Measurements from ENCODE around the gene NCKAP5.

Gene NCKAP5

DNA sequence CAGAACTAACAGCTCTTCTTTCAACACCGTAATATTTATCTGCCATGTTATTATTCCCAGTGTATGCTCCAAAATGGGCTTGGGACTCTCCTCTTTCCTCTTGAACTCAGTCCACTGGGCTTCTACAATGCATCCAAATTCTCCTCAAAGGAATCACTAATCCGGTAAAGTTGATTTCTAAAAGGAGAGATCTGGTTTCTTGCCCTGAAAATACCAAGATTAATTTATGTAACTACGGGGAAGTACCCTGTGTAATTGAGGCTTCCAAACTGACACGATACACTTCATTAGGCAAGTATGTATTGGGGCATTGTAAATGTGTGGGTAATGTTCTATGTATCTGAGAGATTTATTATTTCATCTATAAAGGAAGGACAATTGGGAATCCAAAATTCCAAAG, 5.7 kb downstream of the NCKAP5 start:
- no peak overlapping the region for H2BK120ac ChIP-seq (ENCODE audit: insufficient read depth, low read length, poor library complexity)
- H3K27ac ChIP-seq (ENCODE audit: low read depth, low read length): no peak overlapping the region
- peaks cover 3% of the 10 kb centered on the region in 2 experiments for H3K4me1 ChIP-seq (ENCODE audit: control insufficient read depth in 1 of 2, insufficient read depth in 2 of 2, low read length in 2 of 2)
- no peak overlapping the region for H4K12ac ChIP-seq (ENCODE audit: low read depth, low read length)
- no peak overlapping the region for H3K23ac ChIP-seq (ENCODE audit: low read length)
- H3K4ac ChIP-seq (ENCODE audit: low read depth, low read length): no peak overlapping the region
- no peaks in the 10 kb centered on the region for H3K9me3 ChIP-seq (ENCODE audit: insufficient read depth, low read depth, low read length)
- H3K4me2 ChIP-seq (ENCODE audit: low read length): no peak overlapping the region
- no peak overlapping the region for H3K9ac ChIP-seq (ENCODE audit: low read length)
- no peak overlapping the region for H2AK5ac ChIP-seq (ENCODE audit: low read length)
- no CpG with 5 or more reads among the region's 4 CpGs for WGBS (ENCODE audit: extremely low coverage, insufficient coverage, insufficient read length)
- no peak overlapping the region for H2BK5ac ChIP-seq (ENCODE audit: low read depth, low read length, poor library complexity)
- DNase-seq: no peak
- no peak overlapping the region for H3K14ac ChIP-seq (ENCODE audit: low read length)
- H3K27me3 ChIP-seq (ENCODE audit: insufficient read depth, low read length): no peaks in the 10 kb centered on the region
- H3K79me2 ChIP-seq (ENCODE audit: control insufficient read depth, insufficient read depth, low read length, poor library complexity): no peaks in the 10 kb centered on the region
- no peaks in the 10 kb centered on the region for H3K79me1 ChIP-seq (ENCODE audit: low read length)
- H2AFZ ChIP-seq (ENCODE audit: insufficient read depth, low read length, poor library complexity): no peak overlapping the region
- H3K4me3 ChIP-seq (ENCODE audit: low read depth, low read length): no peak overlapping the region
- no peak overlapping the region for H2BK12ac ChIP-seq (ENCODE audit: low read length)
- no peaks in the 10 kb centered on the region for H3K36me3 ChIP-seq (ENCODE audit: control insufficient read depth in 1 of 2, insufficient read depth in 2 of 2, low read length in 2 of 2)
- H4K91ac ChIP-seq (ENCODE audit: low read depth, low read length): no peak overlapping the region
- no peak overlapping the region for H3K18ac ChIP-seq (ENCODE audit: low read length)
- no peak overlapping the region for H4K8ac ChIP-seq (ENCODE audit: low read depth, low read length)

DNA sequence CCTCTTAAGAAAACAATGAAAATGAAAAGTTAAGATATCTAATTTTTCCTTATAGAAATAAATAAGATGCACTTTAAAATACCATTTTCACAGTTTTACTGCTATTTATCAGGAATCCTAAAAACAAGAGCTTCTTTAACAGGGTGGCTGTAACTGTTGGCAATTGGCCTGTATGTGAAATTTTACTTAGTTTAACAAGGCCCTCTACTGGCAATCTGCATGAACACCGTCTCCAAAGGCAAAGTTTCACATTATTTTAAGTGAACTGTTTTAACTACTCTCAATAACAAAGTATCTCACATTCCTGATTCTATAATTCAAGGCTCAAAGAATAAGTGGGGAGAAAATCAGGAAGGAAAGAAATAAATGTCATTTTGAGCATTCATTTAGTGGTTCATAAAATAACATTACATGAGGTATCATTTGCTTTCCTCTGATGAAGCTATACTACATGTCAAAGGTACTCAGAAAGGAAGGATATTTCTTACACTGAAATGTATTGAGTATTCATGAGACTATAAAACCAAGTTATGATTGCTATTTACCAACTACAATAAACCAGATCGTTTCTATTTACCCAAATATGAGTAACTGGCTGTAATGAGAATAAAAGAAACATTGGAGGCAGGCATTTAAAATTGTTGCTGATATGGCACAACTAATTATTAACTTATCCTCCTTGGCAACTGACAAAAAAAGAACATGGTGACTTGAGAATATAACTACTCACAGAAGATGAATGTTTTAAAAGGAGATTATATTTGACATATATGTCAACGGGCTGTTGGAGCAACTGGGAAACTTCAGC, 7.0 kb downstream of the NCKAP5 start:
- H3K4me1 ChIP-seq (ENCODE audit: control insufficient read depth in 1 of 2, insufficient read depth in 2 of 2, low read length in 2 of 2): no peaks in the 10 kb centered on the region
- no peaks in the 10 kb centered on the region for H3K79me1 ChIP-seq (ENCODE audit: low read length)
- H3K36me3 ChIP-seq (ENCODE audit: control insufficient read depth in 1 of 2, insufficient read depth in 2 of 2, low read length in 2 of 2): no peaks in the 10 kb centered on the region
- DNase-seq: peak in 1 of 2 donors; percentile 48
- H3K14ac ChIP-seq (ENCODE audit: low read length): no peak overlapping the region
- H3K4me2 ChIP-seq (ENCODE audit: low read length): no peak overlapping the region
- H3K9me3 ChIP-seq (ENCODE audit: insufficient read depth, low read depth, low read length): no peaks in the 10 kb centered on the region
- H2BK120ac ChIP-seq (ENCODE audit: insufficient read depth, low read length, poor library complexity): no peak overlapping the region
- no peak overlapping the region for H3K23ac ChIP-seq (ENCODE audit: low read length)
- no peak overlapping the region for H3K27ac ChIP-seq (ENCODE audit: low read depth, low read length)
- no peaks in the 10 kb centered on the region for H3K27me3 ChIP-seq (ENCODE audit: insufficient read depth, low read length)
- H3K79me2 ChIP-seq (ENCODE audit: control insufficient read depth, insufficient read depth, low read length, poor library complexity): no peaks in the 10 kb centered on the region
- H3K18ac ChIP-seq (ENCODE audit: low read length): no peak overlapping the region
- no peak overlapping the region for H2AFZ ChIP-seq (ENCODE audit: insufficient read depth, low read length, poor library complexity)
- no peak overlapping the region for H2BK5ac ChIP-seq (ENCODE audit: low read depth, low read length, poor library complexity)
- no peak overlapping the region for H3K4me3 ChIP-seq (ENCODE audit: low read depth, low read length)
- no peak overlapping the region for H2BK12ac ChIP-seq (ENCODE audit: low read length)
- H4K91ac ChIP-seq (ENCODE audit: low read depth, low read length): no peak overlapping the region
- H2AK5ac ChIP-seq (ENCODE audit: low read length): no peak overlapping the region
- no CpG with 5 or more reads among the region's 3 CpGs for WGBS (ENCODE audit: extremely low coverage, insufficient coverage, insufficient read length)
- no peak overlapping the region for H4K12ac ChIP-seq (ENCODE audit: low read depth, low read length)
- no peak overlapping the region for H4K8ac ChIP-seq (ENCODE audit: low read depth, low read length)
- H3K4ac ChIP-seq (ENCODE audit: low read depth, low read length): no peak overlapping the region
- no peak overlapping the region for H3K9ac ChIP-seq (ENCODE audit: low read length)

DNA sequence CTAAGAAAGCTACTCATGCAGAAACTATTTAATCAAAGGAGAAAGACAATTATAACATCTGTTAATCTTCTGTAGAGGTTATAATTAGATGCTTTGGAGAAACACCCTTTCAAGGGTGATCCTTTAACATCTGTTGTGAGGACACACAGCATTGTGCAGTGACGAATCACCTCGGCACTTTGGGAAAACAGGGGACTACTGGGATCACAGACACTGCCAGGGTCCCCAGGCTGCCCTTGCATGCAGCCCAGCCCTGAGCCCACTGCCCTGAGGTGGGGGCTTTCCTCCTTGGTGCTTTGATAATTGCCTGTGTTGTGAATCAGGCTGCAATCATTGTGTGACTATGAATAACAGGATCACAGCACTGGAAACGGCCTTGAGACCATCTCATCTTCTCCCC, 10.6 kb downstream of the NCKAP5 start:
- no peak overlapping the region for H3K23ac ChIP-seq (ENCODE audit: low read length)
- no peak overlapping the region for H3K4me2 ChIP-seq (ENCODE audit: low read length)
- no peak overlapping the region for H3K4me3 ChIP-seq (ENCODE audit: low read depth, low read length)
- no peak overlapping the region for H2AFZ ChIP-seq (ENCODE audit: insufficient read depth, low read length, poor library complexity)
- H3K4me1 ChIP-seq (ENCODE audit: control insufficient read depth in 1 of 2, insufficient read depth in 2 of 2, low read length in 2 of 2): peaks cover 3 to 5% of the 10 kb centered on the region in 2 experiments
- no peak overlapping the region for H2AK5ac ChIP-seq (ENCODE audit: low read length)
- H3K27ac ChIP-seq (ENCODE audit: low read depth, low read length): no peak overlapping the region
- H3K9me3 ChIP-seq (ENCODE audit: insufficient read depth, low read depth, low read length): no peaks in the 10 kb centered on the region
- no peak overlapping the region for H4K12ac ChIP-seq (ENCODE audit: low read depth, low read length)
- H4K8ac ChIP-seq (ENCODE audit: low read depth, low read length): no peak overlapping the region
- H3K27me3 ChIP-seq (ENCODE audit: insufficient read depth, low read length): no peaks in the 10 kb centered on the region
- no peak overlapping the region for H2BK120ac ChIP-seq (ENCODE audit: insufficient read depth, low read length, poor library complexity)
- no CpG with 5 or more reads among the region's 3 CpGs for WGBS (ENCODE audit: extremely low coverage, insufficient coverage, insufficient read length)
- H3K14ac ChIP-seq (ENCODE audit: low read length): no peak overlapping the region
- H4K91ac ChIP-seq (ENCODE audit: low read depth, low read length): no peak overlapping the region
- no peak overlapping the region for H2BK12ac ChIP-seq (ENCODE audit: low read length)
- no peaks in the 10 kb centered on the region for H3K36me3 ChIP-seq (ENCODE audit: control insufficient read depth in 1 of 2, insufficient read depth in 2 of 2, low read length in 2 of 2)
- H3K79me2 ChIP-seq (ENCODE audit: control insufficient read depth, insufficient read depth, low read length, poor library complexity): no peaks in the 10 kb centered on the region
- H3K18ac ChIP-seq (ENCODE audit: low read length): no peak overlapping the region
- H3K79me1 ChIP-seq (ENCODE audit: low read length): no peaks in the 10 kb centered on the region
- no peak for DNase-seq
- H3K4ac ChIP-seq (ENCODE audit: low read depth, low read length): no peak overlapping the region
- no peak overlapping the region for H2BK5ac ChIP-seq (ENCODE audit: low read depth, low read length, poor library complexity)
- H3K9ac ChIP-seq (ENCODE audit: low read length): no peak overlapping the region

DNA sequence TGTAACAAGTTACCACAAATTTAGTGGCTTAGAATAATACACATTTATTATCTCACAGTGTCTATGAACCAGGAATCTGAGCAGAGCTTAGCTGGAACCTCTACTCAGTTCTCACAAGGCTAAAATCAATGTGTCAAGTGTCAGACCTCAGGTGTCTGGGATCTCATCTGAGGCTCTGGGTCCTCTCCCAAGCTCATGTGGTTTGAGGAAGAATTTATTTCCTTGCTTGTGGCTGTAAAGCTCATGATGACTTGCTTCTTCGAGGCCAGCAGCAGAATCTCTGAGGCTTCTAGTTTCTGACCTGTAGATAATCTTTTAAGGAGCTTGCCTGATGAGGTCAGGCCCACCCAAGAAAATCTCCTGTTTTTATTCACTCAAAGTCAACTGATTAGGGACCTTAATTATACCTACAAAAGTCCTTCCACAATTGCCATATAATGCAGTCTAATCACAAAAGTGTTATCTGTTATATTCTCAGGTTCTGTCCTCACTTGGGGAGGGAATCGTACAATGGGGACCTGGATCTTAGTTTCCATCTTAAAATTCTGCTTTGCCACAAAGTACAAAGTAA, 14.3 kb downstream of the NCKAP5 start:
- no peak overlapping the region for H3K27ac ChIP-seq (ENCODE audit: low read depth, low read length)
- H2BK12ac ChIP-seq (ENCODE audit: low read length): no peak overlapping the region
- H3K23ac ChIP-seq (ENCODE audit: low read length): no peak overlapping the region
- no peak overlapping the region for H3K4ac ChIP-seq (ENCODE audit: low read depth, low read length)
- no peak overlapping the region for H2BK120ac ChIP-seq (ENCODE audit: insufficient read depth, low read length, poor library complexity)
- no peak for DNase-seq
- H4K91ac ChIP-seq (ENCODE audit: low read depth, low read length): no peak overlapping the region
- no peaks in the 10 kb centered on the region for H3K79me1 ChIP-seq (ENCODE audit: low read length)
- no peak overlapping the region for H3K14ac ChIP-seq (ENCODE audit: low read length)
- H3K79me2 ChIP-seq (ENCODE audit: control insufficient read depth, insufficient read depth, low read length, poor library complexity): no peaks in the 10 kb centered on the region
- WGBS (ENCODE audit: extremely low coverage, insufficient coverage, insufficient read length): no CpG with 5 or more reads among the region's 2 CpGs
- H2AK5ac ChIP-seq (ENCODE audit: low read length): no peak overlapping the region
- no peak overlapping the region for H3K4me3 ChIP-seq (ENCODE audit: low read depth, low read length)
- H2BK5ac ChIP-seq (ENCODE audit: low read depth, low read length, poor library complexity): no peak overlapping the region
- H3K36me3 ChIP-seq (ENCODE audit: control insufficient read depth in 1 of 2, insufficient read depth in 2 of 2, low read length in 2 of 2): no peaks in the 10 kb centered on the region
- H3K4me2 ChIP-seq (ENCODE audit: low read length): no peak overlapping the region
- no peak overlapping the region for H3K9ac ChIP-seq (ENCODE audit: low read length)
- peaks cover 3 to 5% of the 10 kb centered on the region in 2 experiments for H3K4me1 ChIP-seq (ENCODE audit: control insufficient read depth in 1 of 2, insufficient read depth in 2 of 2, low read length in 2 of 2)
- H4K12ac ChIP-seq (ENCODE audit: low read depth, low read length): no peak overlapping the region
- no peak overlapping the region for H2AFZ ChIP-seq (ENCODE audit: insufficient read depth, low read length, poor library complexity)
- H3K9me3 ChIP-seq (ENCODE audit: insufficient read depth, low read depth, low read length): no peaks in the 10 kb centered on the region
- no peak overlapping the region for H3K18ac ChIP-seq (ENCODE audit: low read length)
- no peak overlapping the region for H4K8ac ChIP-seq (ENCODE audit: low read depth, low read length)
- H3K27me3 ChIP-seq (ENCODE audit: insufficient read depth, low read length): no peaks in the 10 kb centered on the region
